ENCODE results near the gene PRPF31. TPM values are rescaled to one million over a fixed set of nuclear protein-coding genes. Genes with fewer than 3 reads are reported as not detected.
"Not testable (repeated sequence)": the region's sequence is repeated elsewhere in the genome, so short reads cannot be mapped to it uniquely, and the experiment has no call there.

Gene PRPF31
- polyA plus RNA-seq (ENCODE audit: low read depth in 6 of 6): 10 to 100 TPM; 59.3 to 83.7 (median 62.6) TPM

DNA sequence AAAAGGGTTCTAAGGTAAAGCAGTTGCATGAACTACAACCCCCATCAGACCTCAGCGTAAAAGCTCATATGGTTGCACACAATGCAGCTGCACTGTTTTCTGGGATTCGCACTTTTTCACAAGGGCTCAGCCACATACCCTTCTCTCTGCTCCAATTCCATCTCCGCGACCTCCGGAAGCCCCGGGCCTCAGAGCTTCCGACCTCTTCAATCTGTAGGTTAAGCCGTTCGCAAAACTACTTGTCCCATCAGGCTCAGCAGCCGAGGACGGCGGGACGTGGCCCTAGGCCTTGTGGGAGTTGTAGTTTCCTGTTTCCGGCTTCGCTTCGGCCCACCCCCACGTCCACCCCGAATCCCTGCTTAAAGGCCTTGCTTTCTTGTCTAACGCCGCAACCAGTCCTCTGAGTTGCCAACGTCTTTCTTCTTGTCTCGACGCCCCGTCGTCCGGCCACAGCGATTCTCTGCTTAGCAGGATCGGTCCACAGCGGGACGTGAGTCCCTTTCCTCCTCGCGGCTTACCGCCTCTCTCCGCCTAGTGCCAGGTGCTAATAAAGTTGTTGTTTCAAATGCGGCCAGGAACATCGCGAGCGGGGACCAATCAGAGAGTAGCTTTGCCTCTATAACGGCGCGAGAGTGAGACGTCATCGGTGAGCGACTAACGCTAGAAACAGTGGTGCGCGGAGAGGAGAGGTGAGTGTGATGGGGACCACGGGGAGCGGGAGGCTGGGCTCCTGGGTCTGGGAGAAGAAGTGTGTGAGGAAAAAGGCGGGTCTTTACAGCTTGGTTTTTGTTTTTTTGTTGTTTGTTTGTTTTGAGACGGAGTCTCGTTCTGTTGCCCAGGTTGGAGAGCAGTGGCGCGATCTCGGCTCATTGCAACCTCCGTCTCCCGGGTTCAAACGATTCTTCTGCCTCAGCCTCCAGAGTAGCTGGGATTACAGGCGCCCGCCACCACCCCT, at the start of gene PRPF31, which contains the start of gene TFPT:
PRPF31 (plus strand) TSS at position 646 of the 955 bp plus-strand sequence. CDS start 2,525 bp downstream, outside the sequence.
TFPT (minus strand) TSS at position 549 of the 955 bp plus-strand sequence; CDS start at position 161, 388 bp downstream.
- Mint-ChIP-seq H3K9me3 (no peaks in the 10 kb centered on the region), H3K4me1 (peaks cover 38 to 51% (median 44%) of the 10 kb centered on the region in 3 donors), H3K36me3 (peaks cover 4 to 16% of the 10 kb centered on the region in 2 donors), H3K4me3 (peak within 1 kb of the TSS; percentile 85 to 99 (median 94)), H3K27me3 (no peaks in the 10 kb centered on the region), H3K27ac (peak within 1 kb of the TSS; percentile 88 to 98 (median 95))
- ATAC-seq (ENCODE audit: low read depth in 2 of 2) (peak; percentile 88 to 90), DNase-seq (peak; percentile 96)

GRCh38 chr19:54069470-54069869, 46.1 kb upstream of the PRPF31 start:
- H3K4me3 Mint-ChIP-seq: no peak overlapping the region
- H3K9me3 Mint-ChIP-seq: peaks cover 0 to 8% (median 0%) of the 10 kb centered on the region in 7 donors
- peaks cover 0 to 7% of the 10 kb centered on the region in 2 donors for H3K36me3 Mint-ChIP-seq
- no peaks in the 10 kb centered on the region for H3K4me1 Mint-ChIP-seq
- H3K27me3 Mint-ChIP-seq: peaks cover 5 to 17% (median 12%) of the 10 kb centered on the region in 3 donors
- H3K27ac Mint-ChIP-seq: no peak overlapping the region
- ATAC-seq (ENCODE audit: low read depth in 2 of 2) (no peak), DNase-seq (no peak)

- H3K4me3 Mint-ChIP-seq: no peak overlapping the region
- no peaks in the 10 kb centered on the region for H3K36me3 Mint-ChIP-seq
- peaks cover 5 to 14% (median 9%) of the 10 kb centered on the region in 3 donors for H3K27me3 Mint-ChIP-seq
- no peak for ATAC-seq (ENCODE audit: low read depth in 2 of 2)
- peak overlapping the region in 1 of 6 donors; percentile 65 for H3K27ac Mint-ChIP-seq
- peaks cover 0 to 6% (median 0%) of the 10 kb centered on the region in 7 donors for H3K9me3 Mint-ChIP-seq
- no peaks in the 10 kb centered on the region for H3K4me1 Mint-ChIP-seq
- no peak for DNase-seq
Measured at GRCh38 chr19:54073829-54074228, 41.7 kb upstream of the PRPF31 start.

DNA sequence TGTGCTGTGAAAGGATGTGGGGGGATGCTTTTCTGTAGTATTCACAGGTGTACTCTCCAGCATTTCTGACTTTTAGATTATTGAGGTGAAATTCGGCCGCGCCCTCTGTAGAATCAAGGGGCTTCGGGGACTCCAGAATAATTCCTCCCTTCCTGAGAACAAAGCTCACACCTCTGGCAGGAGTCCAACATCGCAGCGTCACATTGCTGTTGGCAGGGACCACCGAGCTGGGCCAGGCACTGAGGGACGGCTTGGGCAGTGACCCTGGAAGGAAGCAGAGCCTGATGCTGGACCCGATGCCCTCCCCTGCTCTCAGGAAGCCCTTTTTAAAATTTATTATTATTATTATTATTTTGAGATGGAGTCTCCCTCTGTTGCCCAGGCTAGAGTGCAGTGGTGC, 40.7 kb upstream of the PRPF31 start:
- H3K4me1 Mint-ChIP-seq: no peaks in the 10 kb centered on the region
- H3K36me3 Mint-ChIP-seq: peaks cover 0 to 4% of the 10 kb centered on the region in 2 donors
- no peak overlapping the region for H3K4me3 Mint-ChIP-seq
- peaks cover 0 to 4% (median 2%) of the 10 kb centered on the region in 7 donors for H3K9me3 Mint-ChIP-seq
- H3K27me3 Mint-ChIP-seq: peaks cover 5 to 18% (median 9%) of the 10 kb centered on the region in 3 donors
- no peak for ATAC-seq (ENCODE audit: low read depth in 2 of 2)
- H3K27ac Mint-ChIP-seq: no peak overlapping the region
- no peak for DNase-seq

GRCh38 chr19:54077334-54077733, 38.2 kb upstream of the PRPF31 start:
- no peak for DNase-seq
- Mint-ChIP-seq H3K27me3 (peaks cover 5 to 20% (median 9%) of the 10 kb centered on the region in 3 donors), H3K9me3 (peaks cover 0 to 18% (median 14%) of the 10 kb centered on the region in 7 donors), H3K27ac (no peak overlapping the region), H3K4me1 (no peaks in the 10 kb centered on the region), H3K36me3 (peaks cover 0 to 10% of the 10 kb centered on the region in 2 donors), H3K4me3 (no peak overlapping the region)
- ATAC-seq (ENCODE audit: low read depth in 2 of 2): no peak

DNA sequence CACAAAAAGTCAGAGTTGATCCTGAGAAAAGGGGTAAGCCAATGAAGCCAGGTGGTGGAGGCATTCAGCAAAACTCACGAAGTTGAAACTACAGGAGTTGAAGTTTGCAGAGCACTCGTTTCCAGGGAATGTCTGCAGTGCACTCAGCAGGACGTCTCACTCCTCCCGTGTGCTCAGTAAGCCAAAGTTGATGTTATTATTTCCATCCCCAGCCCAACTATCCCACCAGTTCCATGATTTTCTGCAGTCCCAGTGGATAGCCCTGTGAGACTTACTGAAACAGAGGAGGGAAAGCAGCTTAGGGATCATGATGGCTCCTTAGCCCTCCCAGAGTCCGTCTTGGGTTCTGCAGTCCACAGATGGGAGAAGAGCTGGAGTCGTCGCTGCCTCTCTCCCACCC, 34.5 kb upstream of the PRPF31 start, which contains the start of gene TARM1:
TARM1 (minus strand) TSS at position 334 of the 400 bp plus-strand sequence; CDS start at position 309, 25 bp downstream.
- ATAC-seq (ENCODE audit: low read depth in 2 of 2) (no peak), DNase-seq (no peak)
- Mint-ChIP-seq H3K9me3 (peaks cover 0 to 24% (median 21%) of the 10 kb centered on the region in 7 donors), H3K27me3 (peaks cover 4 to 17% (median 11%) of the 10 kb centered on the region in 3 donors), H3K27ac (no peak within 1 kb of the TSS), H3K4me1 (no peaks in the 10 kb centered on the region), H3K36me3 (peaks cover 0 to 10% of the 10 kb centered on the region in 2 donors), H3K4me3 (peak within 1 kb of the TSS in 1 of 8 donors; percentile 6)

- Mint-ChIP-seq H3K27ac (peak overlapping the region in 1 of 6 donors; percentile 7), H3K4me3 (no peak overlapping the region), H3K4me1 (no peaks in the 10 kb centered on the region), H3K27me3 (peaks cover 14 to 22% (median 15%) of the 10 kb centered on the region in 3 donors), H3K36me3 (peaks cover 0 to 10% of the 10 kb centered on the region in 2 donors), H3K9me3 (peaks cover 0 to 24% (median 21%) of the 10 kb centered on the region in 7 donors)
- DNase-seq: no peak
- ATAC-seq (ENCODE audit: low read depth in 2 of 2): no peak
Measured at GRCh38 chr19:54084410-54084809, 31.1 kb upstream of the PRPF31 start.

DNA sequence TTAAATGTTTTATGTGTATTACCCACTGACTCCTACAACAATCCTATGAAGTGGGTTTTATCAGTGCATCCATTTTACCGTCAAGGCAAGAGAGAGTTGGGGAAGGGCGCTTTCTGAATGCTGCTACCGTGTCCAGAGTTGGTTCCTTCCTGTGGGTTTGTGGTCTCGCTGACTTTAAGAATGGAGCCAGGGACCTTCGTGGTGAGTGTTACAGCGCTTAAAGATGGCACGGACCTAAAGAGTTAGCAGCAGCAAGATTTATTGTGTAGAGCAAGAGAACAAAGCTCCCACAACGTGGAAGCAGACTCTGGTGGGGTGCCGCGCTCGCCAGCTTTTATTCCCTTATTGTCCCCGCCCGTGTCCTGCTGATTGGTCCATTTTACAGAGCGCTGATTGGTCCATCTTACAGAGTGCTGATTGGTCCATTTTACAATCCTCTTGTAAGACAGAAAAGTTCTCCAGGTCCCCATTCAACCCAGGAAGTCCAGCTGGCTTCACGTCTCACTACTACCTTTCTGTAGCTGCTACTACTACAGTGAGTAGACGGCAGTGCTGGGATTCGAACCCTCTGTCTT, 21.0 kb upstream of the PRPF31 start:
- H3K4me3 Mint-ChIP-seq: peak overlapping the region in 3 of 8 donors; percentile 44 to 76 (median 45)
- peaks cover 5 to 9% of the 10 kb centered on the region in 2 donors for H3K36me3 Mint-ChIP-seq
- H3K4me1 Mint-ChIP-seq: peaks cover 9 to 18% (median 12%) of the 10 kb centered on the region in 3 donors
- no peak for DNase-seq
- no peak for ATAC-seq (ENCODE audit: low read depth in 2 of 2)
- H3K27me3 Mint-ChIP-seq: peaks cover 30 to 50% (median 31%) of the 10 kb centered on the region in 3 donors
- H3K27ac Mint-ChIP-seq: no peak overlapping the region
- peaks cover 0 to 13% (median 2%) of the 10 kb centered on the region in 7 donors for H3K9me3 Mint-ChIP-seq

- ATAC-seq (ENCODE audit: low read depth in 2 of 2): no peak
- H3K27me3 Mint-ChIP-seq: peaks cover 30 to 48% (median 31%) of the 10 kb centered on the region in 3 donors
- no peak for DNase-seq
- H3K4me1 Mint-ChIP-seq: peaks cover 9 to 18% (median 12%) of the 10 kb centered on the region in 3 donors
- H3K4me3 Mint-ChIP-seq: peak overlapping the region in 3 of 8 donors; percentile 44 to 77 (median 71)
- no peak overlapping the region for H3K27ac Mint-ChIP-seq
- peaks cover 0 to 13% (median 2%) of the 10 kb centered on the region in 7 donors for H3K9me3 Mint-ChIP-seq
- H3K36me3 Mint-ChIP-seq: peaks cover 5 to 9% of the 10 kb centered on the region in 2 donors
Measured at GRCh38 chr19:54095136-54095858, 20.3 kb upstream of the PRPF31 start.

DNA sequence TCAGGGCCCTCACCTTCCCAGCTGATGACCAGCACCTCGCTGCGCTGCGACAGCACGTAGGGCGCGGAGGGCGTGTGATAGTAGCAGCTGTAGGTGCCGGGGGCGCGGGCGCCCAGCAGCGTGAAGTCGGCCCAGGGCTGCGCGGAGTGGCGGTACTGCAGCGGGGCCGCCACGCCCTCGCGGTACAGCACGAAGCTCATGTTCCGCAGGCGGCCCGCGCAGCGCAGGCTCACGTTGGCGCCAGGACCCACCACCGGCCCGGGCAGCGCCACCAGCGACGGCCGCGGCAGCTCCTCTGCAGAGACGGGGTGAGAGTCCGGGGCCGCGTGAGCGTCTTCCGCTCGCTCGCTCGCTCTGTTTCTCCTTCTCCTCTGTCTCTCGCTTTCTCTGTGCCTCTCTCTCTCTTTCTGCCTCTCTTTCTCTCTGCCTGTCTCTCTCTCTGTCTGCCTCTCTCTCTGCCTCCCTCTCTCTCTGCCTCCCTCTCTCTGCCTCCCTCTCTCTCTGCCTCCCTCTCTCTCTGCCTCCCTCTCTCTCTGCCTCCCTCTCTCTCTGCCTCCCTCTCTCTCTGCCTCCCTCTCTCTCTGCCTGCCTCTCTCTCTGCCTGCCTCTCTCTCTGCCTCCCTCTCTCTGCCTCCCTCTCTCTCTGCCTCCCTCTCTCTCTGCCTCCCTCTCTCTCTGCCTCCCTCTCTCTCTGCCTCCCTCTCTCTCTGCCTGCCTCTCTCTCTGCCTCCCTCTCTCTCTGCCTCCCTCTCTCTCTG, 19.5 kb upstream of the PRPF31 start:
- H3K27ac Mint-ChIP-seq: peak overlapping the region in 3 of 6 donors; percentile 12 to 66 (median 27)
- peak; percentile 32 for DNase-seq

GRCh38 chr19:54096617-54097106, 18.9 kb upstream of the PRPF31 start:
- Mint-ChIP-seq H3K4me3 (peak overlapping the region; percentile 43 to 85 (median 68)), H3K27ac (peak overlapping the region in 1 of 6 donors; percentile 27), H3K27me3 (peaks cover 23 to 38% (median 25%) of the 10 kb centered on the region in 3 donors), H3K9me3 (peaks cover 0 to 13% (median 2%) of the 10 kb centered on the region in 7 donors), H3K4me1 (peaks cover 14 to 18% (median 18%) of the 10 kb centered on the region in 3 donors), H3K36me3 (peaks cover 5 to 9% of the 10 kb centered on the region in 2 donors)
- peak; percentile 46 to 51 for ATAC-seq (ENCODE audit: low read depth in 2 of 2)
- no peak for DNase-seq

More for the DNA sequence above, 19.5 kb upstream of the PRPF31 start:
- ATAC-seq (ENCODE audit: low read depth in 2 of 2): peak; percentile 86 to 90
- Mint-ChIP-seq H3K4me3 (peak overlapping the region; percentile 70 to 85 (median 76)), H3K27me3 (peaks cover 29 to 44% (median 29%) of the 10 kb centered on the region in 3 donors), H3K9me3 (peaks cover 0 to 13% (median 2%) of the 10 kb centered on the region in 7 donors), H3K4me1 (peaks cover 11 to 18% (median 16%) of the 10 kb centered on the region in 3 donors)
- not testable (repeated sequence) for H3K36me3 Mint-ChIP-seq

All from naive B cell (primary cell).